HG03039 (cell line): ENCODE results near the gene TAS2R1.
"Not testable (repeated sequence)": the region's sequence is repeated elsewhere in the genome, so short reads cannot be mapped to it uniquely, and the experiment has no call there.

Experiments used
- ATAC-seq: cut with Tn5 transposase; IDR thresholded peaks from one replicate; pipeline ENCODE4 v1.9.1; 2021; ENCODE audit warnings: mild to moderate bottlenecking, moderate library complexity; ENCODE audit not compliant: unreplicated experiment

TAS2R1 gene

DNA sequence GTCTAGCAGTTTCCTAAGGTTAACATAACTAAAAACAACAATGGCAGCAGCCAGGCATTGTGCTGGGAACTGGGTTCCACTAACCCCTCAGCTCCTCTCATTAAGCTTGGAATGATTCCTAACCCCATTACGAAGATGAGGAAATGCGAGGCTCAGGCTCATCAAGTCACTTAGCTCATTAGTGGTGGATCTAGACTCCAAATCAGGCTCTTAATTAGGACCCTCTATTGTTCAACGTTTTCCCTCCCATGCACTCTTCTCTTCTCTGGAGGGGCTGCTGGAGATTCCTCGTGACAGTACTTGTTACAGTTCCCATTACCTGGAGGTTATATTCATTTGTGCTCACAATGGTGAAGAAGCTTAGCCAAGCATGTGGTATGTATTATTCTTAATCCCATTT lies 6.5 kb downstream of the TAS2R1 start:
- no peak for ATAC-seq

DNA sequence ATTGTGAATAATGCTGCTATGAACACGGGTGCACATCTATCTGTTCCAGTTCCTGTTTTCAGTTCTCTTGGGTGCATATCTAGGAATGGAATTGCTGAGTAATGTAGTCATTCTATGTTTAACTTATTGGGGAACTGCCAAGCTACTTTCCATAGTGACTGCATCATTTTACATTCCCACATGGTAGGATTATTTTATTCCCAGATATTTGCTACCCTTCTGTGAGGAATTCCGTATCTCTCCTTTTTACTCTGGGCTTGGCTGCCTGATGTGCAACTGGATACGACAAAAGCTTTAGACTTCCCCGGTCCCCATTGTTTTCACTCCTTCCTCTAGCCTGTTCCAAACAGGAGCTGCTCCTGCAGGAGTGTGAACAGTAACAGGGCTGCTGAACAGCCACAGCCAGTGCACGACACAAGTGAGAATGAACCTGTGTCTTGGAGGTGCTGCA lies 7.2 kb downstream of the TAS2R1 start:
- no peak for ATAC-seq

- no peak for ATAC-seq
Observed at GRCh38 chr5:9621379-9621903, 8.7 kb downstream of the TAS2R1 start.

DNA sequence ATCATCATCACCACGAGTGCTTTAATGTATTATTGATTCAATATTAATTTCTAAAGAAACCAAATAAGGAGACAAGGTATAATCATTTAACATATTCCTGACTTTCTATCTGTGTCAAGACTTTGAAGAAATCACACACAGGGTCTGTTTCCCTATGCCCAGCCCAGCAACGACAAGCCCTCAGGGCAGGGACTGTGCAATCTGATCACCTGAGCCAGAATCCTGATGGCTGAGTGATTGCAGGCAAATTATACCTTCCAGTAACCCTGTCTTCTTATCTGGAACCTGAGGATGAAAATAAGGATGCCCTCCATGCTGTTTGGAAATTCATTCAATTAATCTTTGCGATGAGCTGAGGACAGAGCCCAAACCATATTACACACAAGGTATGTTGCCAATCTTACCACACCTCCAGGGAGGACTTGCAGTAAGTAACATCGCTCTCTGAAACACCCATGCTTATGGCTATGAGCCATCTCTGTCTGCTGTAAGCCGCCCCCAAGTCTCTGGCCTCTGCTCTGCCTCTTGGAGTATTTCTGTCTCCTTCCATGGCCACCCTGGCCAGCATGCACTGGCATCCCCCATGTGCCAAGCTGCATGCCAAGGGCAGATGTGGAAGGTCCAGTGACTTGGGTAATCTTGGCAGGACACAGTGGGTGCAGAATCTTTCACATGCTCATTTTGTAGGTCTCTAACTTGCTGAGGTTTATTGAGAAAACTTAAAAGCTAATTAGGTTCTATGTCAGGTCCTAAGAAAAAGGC lies 10.6 kb downstream of the TAS2R1 start:
- ATAC-seq, result no peak

- ATAC-seq, result no peak
Observed at GRCh38 chr5:9617739-9618504, 12.2 kb downstream of the TAS2R1 start.

- no peak for ATAC-seq
Observed at GRCh38 chr5:9617221-9617620, 12.9 kb downstream of the TAS2R1 start.

DNA sequence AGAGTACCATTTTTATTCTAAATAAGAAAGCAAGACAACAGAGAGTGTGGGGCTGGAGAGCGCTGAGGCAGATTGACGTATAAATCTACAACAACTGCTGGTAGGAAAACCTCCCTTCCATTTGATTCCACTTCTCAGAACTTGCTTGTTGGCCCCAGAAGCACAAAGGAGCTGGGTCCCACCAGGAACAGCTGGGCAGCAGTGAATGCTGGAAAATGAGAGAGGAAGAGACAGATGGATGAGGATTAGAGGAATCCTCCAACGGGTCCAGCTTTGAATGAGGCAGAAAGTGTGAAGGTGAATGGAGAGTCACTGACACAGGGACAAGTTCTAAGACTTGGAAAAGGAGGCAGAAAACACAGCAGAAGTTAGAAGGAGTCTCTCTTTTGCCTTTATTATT lies 14.8 kb downstream of the TAS2R1 start:
- ATAC-seq, result no peak

DNA sequence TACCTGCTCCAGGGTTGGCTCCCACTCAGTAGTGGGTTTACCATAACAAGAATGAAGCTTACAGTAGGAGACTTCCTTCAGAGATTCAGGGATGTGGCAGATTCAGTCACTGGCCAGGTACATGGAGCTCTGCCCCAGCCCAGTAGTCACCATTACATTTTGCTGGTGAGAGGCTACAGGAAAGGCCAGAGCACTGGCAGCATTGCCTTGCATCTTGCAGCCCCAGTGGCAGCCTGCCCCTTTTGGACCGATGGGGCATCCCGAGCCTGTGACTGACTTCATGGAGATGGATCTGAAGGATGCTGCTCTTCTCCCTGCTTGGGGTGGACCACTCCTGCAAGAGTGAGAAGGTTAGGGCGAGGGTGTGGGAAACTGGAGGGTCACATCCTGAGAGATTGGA lies 16.8 kb downstream of the TAS2R1 start:
- ATAC-seq, result no peak

DNA sequence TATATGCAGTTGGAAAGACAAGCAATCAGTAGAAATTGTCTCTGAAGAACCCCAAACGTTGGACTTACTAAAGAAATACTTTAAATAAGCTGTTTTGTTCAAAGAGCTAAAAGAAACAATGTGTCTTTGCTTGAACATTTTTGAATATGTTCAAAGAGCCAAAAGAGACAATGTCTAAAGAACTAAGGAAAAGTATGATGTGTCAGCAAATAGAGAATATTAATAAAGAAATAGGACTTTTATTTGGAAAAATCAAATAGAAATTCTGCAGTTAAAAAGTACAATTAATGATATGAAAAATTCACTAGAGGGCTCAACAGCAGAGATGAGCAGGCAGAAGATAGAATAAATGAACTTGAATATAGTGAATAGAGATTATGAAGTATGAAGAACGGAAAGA lies 19.2 kb downstream of the TAS2R1 start:
- no peak for ATAC-seq

- no peak for ATAC-seq
Observed at GRCh38 chr5:9610364-9610763, 19.8 kb downstream of the TAS2R1 start.

GRCh38 chr5:9608093-9608492 lies 22.1 kb downstream of the TAS2R1 start:
- no peak for ATAC-seq

DNA sequence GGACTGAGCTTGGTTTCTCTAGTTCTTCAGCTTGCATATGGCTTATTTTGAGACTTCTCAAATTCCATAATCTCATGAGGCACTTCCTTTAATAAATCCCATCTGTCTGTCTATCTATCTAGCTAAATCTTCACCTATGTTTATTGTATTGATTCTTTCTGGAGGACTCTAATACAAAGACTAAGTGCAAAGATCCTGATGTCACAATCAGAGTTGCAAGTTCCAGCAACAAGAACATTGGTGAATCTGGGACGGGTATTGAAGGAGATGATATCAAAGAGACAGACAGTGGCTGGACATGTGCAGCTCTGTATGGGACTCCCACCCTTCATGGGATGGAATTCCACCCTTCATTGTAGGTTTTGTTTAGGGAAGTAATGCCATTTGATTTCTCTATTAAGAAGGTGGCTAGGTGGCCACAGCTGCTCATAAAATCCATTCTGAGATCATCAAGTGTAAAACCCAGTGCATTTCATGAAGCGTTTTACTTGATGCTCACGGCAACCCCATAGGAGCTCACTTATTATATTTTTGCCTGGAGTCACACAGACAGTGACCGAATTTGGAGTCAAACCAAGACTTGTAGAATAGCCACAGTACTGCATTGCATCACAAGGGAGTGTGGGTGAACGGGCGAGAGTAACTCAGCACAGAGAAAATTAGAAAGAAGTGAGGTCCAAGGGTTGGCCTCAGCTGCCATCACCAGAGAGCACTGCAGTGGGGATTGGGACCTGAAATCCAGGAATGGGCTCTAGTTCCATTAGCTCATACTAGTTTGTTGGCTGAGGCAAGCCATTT lies 24.9 kb downstream of the TAS2R1 start:
- ATAC-seq, result no peak

GRCh38 chr5:9604416-9604815 lies 25.7 kb downstream of the TAS2R1 start:
- no peak for ATAC-seq

DNA sequence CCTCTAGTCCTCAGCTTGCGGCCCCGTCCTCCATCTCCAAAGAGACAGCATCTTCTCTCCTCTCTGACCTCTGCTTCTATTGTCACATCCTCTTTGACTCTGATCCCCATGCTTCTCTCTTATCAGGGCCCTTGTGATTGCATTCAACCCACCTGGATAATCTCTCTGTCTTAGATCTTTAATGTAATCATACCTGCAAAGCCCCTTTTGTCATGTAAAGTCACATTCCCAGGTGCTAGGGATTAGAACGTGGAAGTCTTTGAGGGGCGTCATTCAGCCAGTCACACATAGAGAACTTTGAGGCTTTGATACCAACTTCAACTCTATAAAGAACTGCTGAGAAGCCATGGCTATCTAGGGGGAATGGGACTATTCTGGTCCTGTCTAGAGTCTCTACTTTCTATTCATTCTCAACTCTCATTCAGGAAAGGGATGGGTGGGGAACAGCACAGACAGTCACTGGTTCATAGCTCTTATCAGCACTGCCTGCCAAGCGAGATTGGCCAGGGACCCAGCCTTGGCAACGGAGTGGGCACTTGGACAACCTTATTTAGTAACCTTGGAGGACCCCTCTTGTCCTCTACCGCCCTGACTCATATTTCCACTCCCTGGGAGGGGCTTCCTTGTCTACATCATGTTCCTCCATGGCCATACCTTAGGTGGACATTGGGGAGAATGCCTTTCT lies 29.0 kb downstream of the TAS2R1 start:
- no peak for ATAC-seq

- no peak for ATAC-seq
Observed at GRCh38 chr5:9599391-9599790, 30.8 kb downstream of the TAS2R1 start.

DNA sequence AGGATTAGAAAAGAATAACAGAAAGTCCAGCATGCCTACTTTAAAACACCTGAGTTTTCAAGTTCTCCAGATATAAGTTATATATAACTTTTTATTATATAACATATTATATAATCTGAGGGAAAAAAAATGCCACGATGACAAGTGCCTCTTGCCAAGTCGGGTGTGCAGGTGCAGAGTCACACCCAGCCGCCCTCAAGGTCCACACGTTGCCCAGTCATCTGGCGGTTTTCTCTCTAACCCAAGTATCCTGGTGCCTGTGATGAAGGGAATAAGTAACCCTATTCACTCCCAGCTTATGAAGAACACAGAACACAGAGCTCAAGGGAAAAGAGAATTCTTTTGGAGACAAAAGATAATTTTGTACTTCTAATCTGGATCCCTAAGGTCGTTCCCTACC lies 31.8 kb downstream of the TAS2R1 start:
- ATAC-seq, result not testable (repeated sequence)

DNA sequence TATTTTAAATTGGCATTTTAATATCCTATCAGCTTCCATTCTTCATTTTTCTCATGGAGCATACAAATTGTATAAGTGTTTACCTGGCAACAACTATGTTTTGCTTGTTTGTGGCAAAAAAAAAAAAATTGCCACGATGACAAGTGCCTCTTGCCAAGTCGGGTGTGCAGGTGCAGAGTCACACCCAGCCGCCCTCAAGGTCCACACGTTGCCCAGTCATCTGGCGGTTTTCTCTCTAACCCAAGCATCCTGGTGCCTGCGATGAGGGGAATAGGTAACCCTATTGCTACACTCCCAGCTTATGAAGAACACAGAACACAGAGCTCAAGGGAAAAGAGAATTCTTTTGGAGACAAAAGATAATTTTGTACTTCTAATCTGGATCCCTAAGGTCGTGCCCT lies 32.8 kb downstream of the TAS2R1 start:
- not testable (repeated sequence) for ATAC-seq

DNA sequence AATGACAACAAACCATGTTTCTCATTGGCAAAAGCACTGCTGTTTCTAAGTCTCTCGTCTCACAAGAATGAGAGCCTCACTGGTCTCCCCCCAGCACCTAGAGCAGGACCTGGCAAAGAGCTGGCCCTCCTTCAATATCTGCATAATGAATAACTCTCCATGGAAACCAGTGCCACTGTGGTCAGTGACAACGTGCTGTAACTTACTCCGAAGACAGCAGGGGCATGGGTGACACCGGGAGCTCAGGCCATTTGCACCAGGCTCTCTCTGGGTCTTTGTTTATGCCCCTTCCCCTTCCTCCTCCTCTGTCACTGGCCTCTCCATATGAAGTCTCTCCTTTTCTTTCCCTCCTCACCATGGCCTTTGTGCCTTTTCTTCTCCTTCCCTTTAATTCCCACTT lies 33.3 kb downstream of the TAS2R1 start:
- no peak for ATAC-seq

DNA sequence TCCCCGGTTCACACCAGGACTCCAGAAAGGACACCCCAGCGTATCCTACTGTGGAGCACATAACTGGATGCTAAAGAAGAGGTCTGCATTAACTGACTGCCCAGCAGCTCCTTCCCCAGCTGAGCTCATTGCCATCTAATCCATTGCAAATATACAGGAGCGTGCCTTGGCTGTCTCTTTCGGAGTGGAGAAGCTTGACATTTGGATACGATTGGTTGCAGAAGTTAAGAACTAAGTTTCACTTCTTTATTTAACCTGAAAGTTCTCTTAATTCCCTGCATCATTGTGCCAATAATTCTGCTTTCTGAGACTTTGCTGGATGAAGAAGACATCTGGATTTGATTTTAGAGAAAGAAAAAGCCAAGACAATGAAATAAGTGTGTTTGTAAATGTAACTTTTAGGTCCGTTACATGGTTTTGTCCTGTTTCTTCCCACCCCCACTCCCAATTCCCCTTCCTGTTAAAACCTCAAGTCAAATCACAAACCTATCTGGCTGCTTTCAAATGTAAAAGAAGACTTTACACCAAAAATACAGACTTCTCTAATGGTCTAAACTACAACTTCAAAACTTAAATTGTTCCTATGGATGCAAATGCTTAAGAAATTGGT lies 33.9 kb downstream of the TAS2R1 start:
- no peak for ATAC-seq

- no peak for ATAC-seq
Observed at GRCh38 chr5:9594913-9595312, 35.2 kb downstream of the TAS2R1 start.
